ENCODE measurements around the gene EIF3K. TPM values are rescaled to one million over a fixed set of nuclear protein-coding genes. Genes with fewer than 3 reads are reported as not detected.

EIF3K gene
- polyA plus RNA-seq, 1 donor (not counting 4 experiments of a cell fraction or from before 2014, with no cell fraction given), result 240 TPM

DNA sequence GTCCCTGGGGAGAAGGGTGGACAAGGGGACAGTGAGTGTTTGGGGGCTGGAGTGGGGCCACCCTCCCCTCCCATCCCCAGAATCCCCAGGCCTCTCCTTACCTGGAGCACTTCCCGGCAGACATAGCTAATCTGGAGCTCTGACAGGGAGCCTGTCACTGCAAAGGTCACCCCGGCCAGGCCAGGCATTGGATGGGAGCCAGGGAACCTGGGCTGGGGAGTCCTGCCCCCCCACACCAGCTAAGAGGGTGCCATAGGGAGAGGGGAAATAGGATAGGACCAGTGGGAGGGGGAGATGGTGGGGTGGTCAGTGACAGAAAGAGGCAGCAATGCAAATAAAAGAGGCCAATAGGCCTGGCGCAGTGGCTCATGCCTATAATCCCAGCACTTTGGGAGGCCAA, 4.7 kb upstream of the EIF3K start:
- H3K9ac ChIP-seq (ENCODE audit: control insufficient read depth, extremely low read depth, insufficient read depth, low read length), result no peak overlapping the region
- no peaks in the 10 kb centered on the region for H3K9me1 ChIP-seq (ENCODE audit: control insufficient read depth, extremely low read depth, insufficient read depth, low read length)
- dilution Hi-C loops (cut with MboI; ENCODE audit: extremely low pct_ligation_motif_present, low sequenced_read_pairs), result no loop called here
- H2AFZ ChIP-seq (ENCODE audit: control insufficient read depth, low read length), result no peak overlapping the region
- DNase-seq (ENCODE audit: low read depth, low spot score) (no peak), FAIRE-seq (no peak)
- no peak overlapping the region for H3K4me2 ChIP-seq (ENCODE audit: control insufficient read depth, extremely low read depth, insufficient read depth, low read depth, low read length)
- no peak overlapping the region for H3K27ac ChIP-seq (ENCODE audit: control insufficient read depth, insufficient read depth, low read length)
- no peaks in the 10 kb centered on the region for H3K27me3 ChIP-seq (ENCODE audit: control insufficient read depth, extremely low read depth, insufficient read depth, low read length)
- H4K20me1 ChIP-seq (ENCODE audit: control insufficient read depth, extremely low read depth, insufficient read depth, low read length), result no peaks in the 10 kb centered on the region
- H3K9me3 ChIP-seq (ENCODE audit: control insufficient read depth, low read depth, low read length), result no peaks in the 10 kb centered on the region
- peaks cover 3% of the 10 kb centered on the region for H3K79me2 ChIP-seq (ENCODE audit: control insufficient read depth, insufficient read depth, low read length)
- peaks cover 6% of the 10 kb centered on the region for H3K4me1 ChIP-seq (ENCODE audit: control insufficient read depth, extremely low read depth, insufficient read depth, low read length)
- H3K36me3 ChIP-seq (ENCODE audit: control insufficient read depth in 2 of 2, extremely low read depth in 1 of 2, insufficient read depth in 2 of 2, low read length in 2 of 2), result no peaks in the 10 kb centered on the region
- no peak overlapping the region for H3K4me3 ChIP-seq (ENCODE audit: control insufficient read depth in 2 of 3, extremely low read depth in 1 of 3, insufficient read depth in 2 of 3, low read depth in 1 of 3, low read length in 3 of 3)
- TF ChIP-seq EZH2 (IDR thresholded peaks at IDR 0.05; ENCODE audit: low read length), result no peak
- TF ChIP-seq, protein P1, sequence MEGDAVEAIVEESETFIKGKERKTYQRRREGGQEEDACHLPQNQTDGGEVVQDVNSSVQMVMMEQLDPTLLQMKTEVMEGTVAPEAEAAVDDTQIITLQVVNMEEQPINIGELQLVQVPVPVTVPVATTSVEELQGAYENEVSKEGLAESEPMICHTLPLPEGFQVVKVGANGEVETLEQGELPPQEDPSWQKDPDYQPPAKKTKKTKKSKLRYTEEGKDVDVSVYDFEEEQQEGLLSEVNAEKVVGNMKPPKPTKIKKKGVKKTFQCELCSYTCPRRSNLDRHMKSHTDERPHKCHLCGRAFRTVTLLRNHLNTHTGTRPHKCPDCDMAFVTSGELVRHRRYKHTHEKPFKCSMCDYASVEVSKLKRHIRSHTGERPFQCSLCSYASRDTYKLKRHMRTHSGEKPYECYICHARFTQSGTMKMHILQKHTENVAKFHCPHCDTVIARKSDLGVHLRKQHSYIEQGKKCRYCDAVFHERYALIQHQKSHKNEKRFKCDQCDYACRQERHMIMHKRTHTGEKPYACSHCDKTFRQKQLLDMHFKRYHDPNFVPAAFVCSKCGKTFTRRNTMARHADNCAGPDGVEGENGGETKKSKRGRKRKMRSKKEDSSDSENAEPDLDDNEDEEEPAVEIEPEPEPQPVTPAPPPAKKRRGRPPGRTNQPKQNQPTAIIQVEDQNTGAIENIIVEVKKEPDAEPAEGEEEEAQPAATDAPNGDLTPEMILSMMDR (optimal IDR thresholded peaks at IDR 0.05 in 1 of 3, IDR thresholded peaks at IDR 0.05 in 1 of 3, conservative IDR thresholded peaks at IDR 0.05 in 1 of 3; ENCODE audit: extremely low read depth in 1 of 3, insufficient read depth in 2 of 3, low read length in 3 of 3), result no peak

DNA sequence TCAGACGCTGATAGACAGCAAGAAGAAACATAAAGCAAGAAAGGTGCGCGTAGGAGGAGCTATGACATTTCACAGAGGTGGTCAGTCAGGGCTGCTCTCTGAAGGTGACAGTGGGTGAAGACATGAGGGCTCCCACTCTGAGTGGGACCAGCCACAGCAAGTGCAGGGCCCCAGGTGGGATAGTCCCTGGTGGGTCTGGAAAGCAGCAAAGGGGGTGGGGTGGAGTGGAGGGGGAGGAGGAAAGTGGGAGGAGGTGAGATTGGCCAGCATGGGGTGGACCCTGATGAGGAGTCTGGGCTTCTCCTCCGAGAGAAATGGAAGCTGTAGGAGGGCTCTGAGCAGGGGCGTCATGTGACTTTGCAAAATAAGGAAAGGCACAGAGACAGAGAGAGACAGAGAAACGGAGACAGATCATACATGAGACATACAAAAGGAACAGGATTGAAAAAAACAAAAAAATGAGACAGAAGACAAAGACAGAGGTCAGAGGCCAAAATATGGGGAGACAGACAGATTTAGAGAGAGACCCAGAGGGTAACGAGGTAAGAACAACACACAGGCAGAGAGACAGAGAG, 3.9 kb upstream of the EIF3K start:
- Histone ChIP-seq H3K9me3 (ENCODE audit: control insufficient read depth, low read depth, low read length) (no peaks in the 10 kb centered on the region), H3K79me2 (ENCODE audit: control insufficient read depth, insufficient read depth, low read length) (peaks cover 12% of the 10 kb centered on the region), H3K4me2 (ENCODE audit: control insufficient read depth, extremely low read depth, insufficient read depth, low read depth, low read length) (no peak overlapping the region), H3K4me3 (ENCODE audit: control insufficient read depth in 2 of 3, extremely low read depth in 1 of 3, insufficient read depth in 2 of 3, low read depth in 1 of 3, low read length in 3 of 3) (no peak overlapping the region), H2AFZ (ENCODE audit: control insufficient read depth, low read length) (no peak overlapping the region), H4K20me1 (ENCODE audit: control insufficient read depth, extremely low read depth, insufficient read depth, low read length) (no peaks in the 10 kb centered on the region), H3K36me3 (ENCODE audit: control insufficient read depth in 2 of 2, extremely low read depth in 1 of 2, insufficient read depth in 2 of 2, low read length in 2 of 2) (peaks cover 0 to under 1% of the 10 kb centered on the region in 2 experiments), H3K4me1 (ENCODE audit: control insufficient read depth, extremely low read depth, insufficient read depth, low read length) (peaks cover 10% of the 10 kb centered on the region), H3K27ac (ENCODE audit: control insufficient read depth, insufficient read depth, low read length) (no peak overlapping the region), H3K9ac (ENCODE audit: control insufficient read depth, extremely low read depth, insufficient read depth, low read length) (no peak overlapping the region), H3K9me1 (ENCODE audit: control insufficient read depth, extremely low read depth, insufficient read depth, low read length) (no peaks in the 10 kb centered on the region), H3K27me3 (ENCODE audit: control insufficient read depth, extremely low read depth, insufficient read depth, low read length) (no peaks in the 10 kb centered on the region)
- TF ChIP-seq, protein P1 (optimal IDR thresholded peaks at IDR 0.05 in 1 of 3, IDR thresholded peaks at IDR 0.05 in 1 of 3, conservative IDR thresholded peaks at IDR 0.05 in 1 of 3; ENCODE audit: extremely low read depth in 1 of 3, insufficient read depth in 2 of 3, low read length in 3 of 3), result no peak
- no peak for TF ChIP-seq EZH2 (IDR thresholded peaks at IDR 0.05; ENCODE audit: low read length)
- FAIRE-seq (no peak), DNase-seq (ENCODE audit: low read depth, low spot score) (no peak)
- dilution Hi-C loops (cut with MboI; ENCODE audit: extremely low pct_ligation_motif_present, low sequenced_read_pairs), result no loop called here
